LNCAP (cell line): ENCODE results near the gene ELOVL2.

ENCODE experiments used
- TF ChIP-seq, protein P1 (sequence below): fragments of 450-650 bp; IDR thresholded peaks from 2 replicates; pipeline ENCODE4 v1.5.1; 2017; ENCODE audit warnings: mild to moderate bottlenecking

ELOVL2 gene

DNA sequence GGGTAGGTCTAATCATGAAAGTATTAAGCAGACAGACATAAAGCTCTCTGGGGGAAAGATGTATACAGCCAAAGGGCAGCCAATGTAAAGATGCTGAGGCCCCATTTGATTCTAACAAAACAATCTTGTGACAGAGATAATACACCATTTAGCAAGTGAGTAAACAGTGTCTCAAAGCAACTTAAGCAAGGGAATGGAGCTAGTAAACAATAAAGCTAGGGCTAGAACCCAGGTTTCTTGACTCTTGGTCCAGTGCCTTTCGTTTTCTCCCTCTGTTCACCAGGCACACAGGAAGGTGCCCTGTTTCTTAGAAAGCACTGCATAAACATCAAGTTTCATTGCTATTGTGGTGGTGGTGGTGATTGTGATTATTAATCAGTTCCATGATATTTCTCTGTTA, 5.1 kb downstream of the ELOVL2 start:
- TF ChIP-seq, protein P1, sequence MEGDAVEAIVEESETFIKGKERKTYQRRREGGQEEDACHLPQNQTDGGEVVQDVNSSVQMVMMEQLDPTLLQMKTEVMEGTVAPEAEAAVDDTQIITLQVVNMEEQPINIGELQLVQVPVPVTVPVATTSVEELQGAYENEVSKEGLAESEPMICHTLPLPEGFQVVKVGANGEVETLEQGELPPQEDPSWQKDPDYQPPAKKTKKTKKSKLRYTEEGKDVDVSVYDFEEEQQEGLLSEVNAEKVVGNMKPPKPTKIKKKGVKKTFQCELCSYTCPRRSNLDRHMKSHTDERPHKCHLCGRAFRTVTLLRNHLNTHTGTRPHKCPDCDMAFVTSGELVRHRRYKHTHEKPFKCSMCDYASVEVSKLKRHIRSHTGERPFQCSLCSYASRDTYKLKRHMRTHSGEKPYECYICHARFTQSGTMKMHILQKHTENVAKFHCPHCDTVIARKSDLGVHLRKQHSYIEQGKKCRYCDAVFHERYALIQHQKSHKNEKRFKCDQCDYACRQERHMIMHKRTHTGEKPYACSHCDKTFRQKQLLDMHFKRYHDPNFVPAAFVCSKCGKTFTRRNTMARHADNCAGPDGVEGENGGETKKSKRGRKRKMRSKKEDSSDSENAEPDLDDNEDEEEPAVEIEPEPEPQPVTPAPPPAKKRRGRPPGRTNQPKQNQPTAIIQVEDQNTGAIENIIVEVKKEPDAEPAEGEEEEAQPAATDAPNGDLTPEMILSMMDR: no peak

DNA sequence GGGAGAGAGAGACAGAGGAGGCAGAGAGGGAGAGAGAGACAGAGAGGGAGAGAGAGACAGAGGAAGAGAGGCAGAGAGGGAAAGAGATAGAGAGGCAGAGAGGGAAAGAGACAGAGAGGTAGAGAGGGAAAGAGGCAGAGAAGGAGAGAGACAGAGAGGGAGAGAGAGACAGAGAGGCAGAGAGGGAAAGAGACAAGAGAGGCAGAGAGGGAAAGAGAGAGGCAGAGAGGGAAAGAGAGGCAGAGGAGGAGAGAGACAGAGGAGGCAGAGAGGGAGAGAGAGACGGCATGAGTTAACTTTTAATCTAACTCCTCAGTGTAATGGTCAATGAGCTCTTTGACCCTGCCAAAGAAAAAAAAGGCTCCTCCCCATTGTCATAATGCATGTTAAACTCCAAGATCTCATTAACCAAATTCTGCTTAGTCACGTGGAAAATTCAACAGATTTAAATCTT, 7.1 kb downstream of the ELOVL2 start:
- TF ChIP-seq, protein P1: no peak

DNA sequence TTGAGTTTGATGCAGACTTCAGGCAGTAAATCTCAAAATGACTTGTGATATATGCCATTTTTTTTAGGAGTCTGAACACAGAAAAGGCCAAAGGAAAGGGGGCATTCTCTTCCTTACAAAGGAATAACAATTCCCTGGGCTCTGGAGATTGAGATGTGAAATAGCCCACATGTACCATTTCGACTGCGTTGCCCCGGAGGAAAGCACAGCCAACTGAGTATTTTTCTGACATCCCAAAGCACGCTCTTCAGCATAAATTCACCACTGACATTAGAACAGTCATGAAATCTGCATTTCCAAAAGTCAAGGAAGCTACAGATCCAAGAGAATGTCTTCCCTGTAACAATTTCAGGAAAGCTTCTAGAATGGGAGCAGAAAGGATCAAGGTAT, 7.8 kb downstream of the ELOVL2 start:
- TF ChIP-seq, protein P1: no peak

DNA sequence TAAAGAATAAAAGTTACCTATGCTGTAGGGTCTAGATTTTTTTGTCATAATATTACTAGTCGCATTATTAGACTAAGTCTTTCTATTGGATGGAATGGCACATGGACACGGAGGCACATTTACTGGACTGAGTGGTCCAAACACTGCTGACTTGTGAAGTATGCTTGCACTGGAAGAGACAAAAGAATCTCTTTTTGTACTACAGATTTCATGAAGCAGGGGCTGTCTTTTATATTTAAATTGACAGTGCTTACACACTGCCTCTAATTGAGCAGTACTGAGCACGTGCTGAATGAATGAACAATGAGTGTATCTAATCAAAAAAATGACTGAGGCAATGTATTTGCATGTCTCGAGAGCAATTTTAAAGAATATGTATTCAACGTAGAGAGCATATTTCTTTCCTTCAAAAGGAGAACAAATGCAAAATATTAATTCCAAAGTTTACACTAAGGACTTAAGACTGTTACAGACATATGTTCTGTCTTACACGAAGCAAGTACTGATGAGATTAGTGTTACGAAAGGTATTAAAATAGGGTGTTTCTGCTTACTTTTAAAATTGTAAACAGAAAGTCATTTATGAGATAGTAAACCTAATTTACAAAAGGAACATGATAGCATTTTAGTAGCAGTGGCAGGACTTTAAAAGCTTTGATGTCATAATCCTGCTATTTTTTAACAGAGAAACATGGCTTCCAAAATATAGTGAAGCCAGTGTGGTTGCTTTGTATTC, 8.3 kb downstream of the ELOVL2 start:
- TF ChIP-seq, protein P1: no peak

DNA sequence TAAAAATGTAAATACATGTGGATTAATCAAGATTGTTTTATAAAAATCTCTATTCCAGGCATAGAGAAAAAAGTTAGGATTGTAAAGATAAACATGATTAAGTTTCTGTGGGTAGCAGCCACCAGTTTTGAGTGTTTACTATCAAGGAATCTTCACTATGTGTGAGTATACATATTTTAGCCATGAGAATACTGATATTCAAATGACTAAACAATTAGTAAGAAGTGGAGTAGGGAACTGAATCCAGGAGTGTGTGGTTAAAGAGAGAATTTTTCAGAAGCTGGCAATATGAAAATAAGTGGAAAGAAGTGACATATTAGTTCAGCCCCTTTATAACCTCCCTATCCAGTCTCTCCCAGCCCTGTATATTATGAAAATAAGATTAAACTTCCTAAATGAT, 10.3 kb downstream of the ELOVL2 start:
- TF ChIP-seq, protein P1: no peak

DNA sequence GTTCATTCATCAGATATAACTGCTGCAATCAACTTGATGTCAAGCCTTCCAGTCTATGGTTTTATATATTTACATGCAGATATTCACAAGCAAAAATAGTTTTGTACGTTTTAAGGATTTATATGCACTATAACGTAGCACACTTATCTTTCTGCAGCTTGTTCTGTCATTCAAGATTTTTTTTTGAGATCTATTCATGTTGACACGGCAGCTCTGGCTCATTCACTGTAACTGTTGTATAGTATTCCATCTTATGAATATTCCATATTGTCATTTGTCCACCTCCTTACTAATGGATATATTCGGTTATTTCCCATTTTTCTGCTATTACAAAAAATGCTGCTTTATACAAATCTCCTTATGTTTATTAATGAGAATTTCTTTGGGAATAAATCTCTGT, 13.2 kb downstream of the ELOVL2 start:
- TF ChIP-seq, protein P1: no peak

DNA sequence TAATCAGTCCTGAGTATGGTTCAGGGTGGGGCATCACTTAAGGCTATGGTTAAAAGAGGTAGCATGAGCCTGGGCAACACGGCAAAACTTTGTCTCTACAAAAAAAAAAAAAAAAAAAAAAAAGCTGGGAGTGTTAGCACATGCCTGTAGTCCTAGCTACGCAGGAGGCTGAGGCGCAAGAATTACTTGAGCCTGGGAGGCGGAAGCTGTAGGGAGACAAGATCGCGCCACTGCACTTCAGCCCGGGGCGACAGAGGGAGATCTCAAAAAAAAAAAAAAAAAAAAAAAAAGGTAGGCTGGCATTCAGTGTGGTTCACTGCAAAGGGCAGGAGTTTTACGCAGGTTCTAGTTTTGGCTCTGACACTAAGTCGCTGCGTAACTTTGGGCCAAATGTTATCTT, 15.1 kb downstream of the ELOVL2 start:
- TF ChIP-seq, protein P1: no peak
